GM21515 (cell line): ENCODE results near the gene DYNLT2B.
"Not testable (repeated sequence)": the region's sequence is repeated elsewhere in the genome, so short reads cannot be mapped to it uniquely, and the experiment has no call there.

Source experiments
- ATAC-seq: cut with Tn5 transposase; IDR thresholded peaks from one replicate; pipeline ENCODE4 v1.9.1; 2021; ENCODE audit not compliant: unreplicated experiment

Gene DYNLT2B

DNA sequence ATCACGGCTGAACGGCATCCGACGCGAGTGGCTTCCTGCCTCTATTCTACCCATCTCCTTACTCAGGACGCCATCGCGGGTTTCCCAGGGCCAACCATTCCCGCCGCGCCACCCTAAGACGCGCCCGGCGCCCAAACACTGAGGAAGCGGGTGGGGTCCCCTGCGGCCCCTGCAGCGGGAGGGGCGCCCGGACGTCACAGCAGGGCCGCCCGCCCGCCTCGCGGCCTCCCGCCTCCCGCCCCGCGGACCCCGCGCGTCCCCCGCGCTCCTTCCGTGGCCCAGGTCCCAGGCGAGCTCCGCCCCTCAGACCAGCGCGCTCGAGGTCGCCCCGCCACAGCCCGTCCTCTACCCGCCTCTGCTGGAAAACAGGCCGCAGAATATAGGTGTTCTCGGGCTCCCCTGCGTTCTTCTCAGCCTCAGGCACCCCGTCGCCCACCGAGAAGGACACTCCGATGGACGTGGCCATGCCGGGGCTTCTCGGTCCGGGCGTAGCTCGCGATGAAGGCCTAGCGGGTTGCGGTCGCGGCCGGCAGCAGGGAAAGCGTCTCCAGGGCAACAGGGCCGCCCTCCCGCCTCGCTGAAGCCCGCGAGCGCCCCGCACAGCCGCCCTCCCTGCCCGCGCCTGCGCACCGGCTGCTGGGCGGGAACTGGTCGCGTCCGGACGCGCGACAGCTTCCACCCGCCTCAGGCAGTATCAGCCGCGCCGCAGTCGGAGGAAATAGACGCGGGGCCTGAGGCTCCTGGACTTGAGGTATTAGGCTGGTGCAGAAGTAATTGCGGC, at the start of gene DYNLT2B:
Gene DYNLT2B (minus strand): TSS at position 554 of the 781 bp plus-strand sequence. CDS start 88 bp downstream, at position 466.
- peak; percentile 85 for ATAC-seq

DNA sequence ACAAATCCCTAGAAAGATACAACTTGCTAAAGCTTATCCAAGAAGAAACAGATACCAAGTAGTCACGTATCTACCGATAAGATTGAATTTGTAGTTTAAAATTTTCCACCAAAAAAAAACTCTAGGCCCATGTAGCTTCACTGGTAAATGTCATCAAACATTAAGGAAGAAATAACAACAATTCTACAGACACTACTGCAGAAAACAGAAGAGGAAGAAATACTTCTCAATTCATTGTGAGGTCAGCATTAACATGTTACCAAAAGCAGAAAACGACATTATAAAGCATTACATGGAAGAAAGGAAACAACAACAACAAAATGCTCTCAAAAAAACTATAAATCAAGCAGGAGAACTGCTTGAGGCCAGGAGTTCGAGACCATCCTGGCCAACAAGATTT, 47.7 kb upstream of the DYNLT2B start:
- no peak for ATAC-seq

DNA sequence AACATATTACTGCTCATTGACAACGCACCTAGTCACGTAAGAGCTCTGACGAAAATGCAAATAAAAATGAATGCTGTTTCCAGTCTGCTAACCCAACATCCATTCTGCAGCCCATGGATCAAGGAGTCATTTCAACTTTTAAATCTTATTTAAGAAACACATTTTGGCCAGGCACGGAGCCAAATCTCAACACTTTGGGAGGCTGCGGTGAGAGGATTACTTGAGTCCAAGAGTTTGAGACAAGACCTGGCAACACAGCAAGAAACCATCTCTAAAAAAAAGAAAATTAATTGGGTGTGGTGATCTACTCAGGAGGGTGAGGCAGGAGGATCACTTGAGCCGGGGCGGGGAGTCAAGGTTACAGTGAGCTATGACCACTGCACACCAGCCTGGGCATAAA, 42.5 kb upstream of the DYNLT2B start:
- no peak for ATAC-seq

DNA sequence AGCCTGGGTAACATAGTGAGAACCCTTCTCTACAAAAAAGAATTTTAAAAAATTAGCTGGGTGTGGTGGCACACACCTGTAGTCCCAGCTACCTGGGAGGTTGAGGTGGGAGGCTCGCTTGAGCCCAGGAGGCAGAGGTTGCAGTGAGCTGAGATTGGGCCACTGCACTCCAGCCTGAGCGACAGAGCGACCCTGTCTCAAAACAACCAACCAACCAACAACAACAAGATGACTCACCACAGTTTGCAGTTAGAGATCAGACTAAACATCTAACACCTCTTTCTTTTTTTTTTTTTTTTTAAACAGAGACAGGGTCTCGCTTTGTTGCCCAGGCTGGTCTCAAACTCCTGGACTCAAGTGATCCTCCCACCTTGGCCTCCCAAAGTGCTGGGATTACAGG, 40.5 kb upstream of the DYNLT2B start:
- ATAC-seq, result not testable (repeated sequence)

DNA sequence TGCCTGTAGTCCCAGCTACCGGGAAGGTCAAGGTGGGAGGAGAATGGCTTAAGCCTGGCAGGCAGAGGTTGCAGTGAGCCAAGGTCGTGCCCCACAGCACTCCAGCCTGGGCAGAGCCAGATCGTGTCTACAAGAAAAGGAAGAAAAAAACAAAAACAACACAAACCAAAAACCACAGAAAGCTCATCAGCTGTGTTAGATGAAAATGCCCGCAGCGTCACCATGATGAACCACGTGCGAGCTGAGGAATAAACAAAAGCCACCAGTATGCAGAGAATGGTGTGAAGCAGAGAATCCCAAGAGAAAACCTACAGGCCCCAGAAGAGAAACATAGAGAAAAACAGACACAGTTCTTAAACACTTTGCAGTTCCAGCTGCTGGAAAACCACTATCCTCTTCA, 39.9 kb upstream of the DYNLT2B start:
- ATAC-seq, result no peak

DNA sequence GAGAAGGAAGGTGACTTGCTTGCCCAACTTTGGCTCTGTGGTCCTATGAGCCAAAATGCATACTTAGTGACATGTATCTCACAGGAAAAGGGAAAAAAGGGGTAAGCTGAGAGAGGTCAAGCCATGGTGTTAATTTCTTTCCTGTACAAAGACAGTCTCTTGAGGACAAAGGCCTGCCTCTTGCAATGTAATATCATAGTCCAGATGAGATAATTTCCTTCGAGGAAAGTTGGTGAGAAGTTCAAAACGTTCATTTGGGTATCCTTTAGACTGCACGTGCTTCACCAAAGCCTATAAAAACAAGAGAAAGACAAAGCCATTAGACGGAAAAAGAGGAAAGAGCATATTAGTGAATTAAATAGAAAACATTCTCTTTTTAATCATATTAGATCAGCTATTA, 38.5 kb upstream of the DYNLT2B start:
- ATAC-seq, result no peak

DNA sequence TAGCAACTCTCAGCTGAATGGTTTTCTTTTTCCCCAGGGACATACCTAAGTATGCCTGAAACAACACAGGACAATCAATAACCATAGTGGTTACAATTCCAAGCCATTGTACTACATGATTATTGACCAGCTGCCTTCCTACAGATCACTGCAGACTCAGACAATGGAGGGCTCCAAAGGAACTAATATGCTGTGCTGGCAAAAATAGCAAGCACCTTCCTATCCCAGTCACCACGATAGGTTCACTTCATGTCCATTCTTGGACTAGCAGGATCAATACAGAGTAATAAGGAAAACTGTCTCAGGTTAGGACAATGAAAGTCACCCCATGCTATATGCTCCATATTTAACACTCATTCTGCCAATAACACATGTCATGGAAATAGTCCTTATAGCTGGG, 37.6 kb upstream of the DYNLT2B start:
- ATAC-seq, result no peak

DNA sequence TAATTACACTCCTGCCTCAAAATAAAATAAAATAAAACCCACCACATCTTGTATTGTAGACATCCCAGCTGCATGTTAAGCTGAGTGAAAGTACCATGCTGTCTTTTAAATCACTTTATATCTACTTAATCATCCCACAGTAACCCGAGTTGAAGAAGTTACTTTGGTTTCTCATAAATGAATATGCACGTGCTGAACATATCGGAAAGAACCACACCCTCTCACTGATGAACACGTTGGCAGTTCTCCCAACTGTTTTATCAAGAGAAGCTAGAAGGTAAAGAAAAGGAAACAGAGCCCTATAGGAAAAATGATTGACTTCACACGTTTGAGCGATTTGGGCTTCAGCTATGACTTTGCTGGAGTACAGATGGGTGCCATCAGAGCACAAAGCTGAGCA, 36.1 kb upstream of the DYNLT2B start:
- ATAC-seq, result no peak

DNA sequence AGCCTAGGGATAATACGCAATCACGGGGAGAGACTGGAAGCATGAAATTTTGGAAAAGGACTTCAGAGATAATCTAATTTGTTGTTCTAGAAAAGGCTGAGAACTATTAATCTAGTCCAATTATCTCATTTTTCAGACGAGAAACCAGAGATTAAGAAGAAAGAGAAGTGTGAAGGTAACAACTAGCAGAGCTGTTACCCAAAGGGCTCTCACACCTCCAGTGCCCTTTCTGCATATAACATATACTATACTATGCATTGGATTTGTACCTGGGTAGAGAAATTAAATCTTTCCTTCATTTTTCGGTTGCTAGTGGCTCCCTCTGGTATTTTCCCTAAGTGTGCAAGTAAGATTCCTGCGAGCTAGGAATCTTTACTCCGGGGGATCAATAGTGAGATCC, 33.5 kb upstream of the DYNLT2B start:
- no peak for ATAC-seq

DNA sequence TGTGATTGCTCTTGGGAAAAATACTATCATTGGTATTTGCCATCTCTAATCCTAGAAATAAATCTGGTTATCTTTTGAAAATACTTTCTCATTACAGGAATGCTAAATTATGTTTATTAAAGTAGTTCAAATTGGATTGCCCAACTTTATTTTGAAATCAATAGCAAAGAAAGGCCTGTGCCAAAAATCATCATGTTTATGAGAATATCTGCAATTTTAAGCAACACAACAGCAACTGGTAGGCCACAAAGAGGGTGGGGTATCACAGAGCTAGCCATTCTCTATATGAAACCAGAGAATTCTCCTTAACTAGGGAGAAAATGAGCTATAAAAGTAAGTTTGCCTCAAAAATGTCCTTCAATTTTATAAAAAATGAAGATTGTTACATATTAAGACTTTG, 32.0 kb upstream of the DYNLT2B start:
- no peak for ATAC-seq

DNA sequence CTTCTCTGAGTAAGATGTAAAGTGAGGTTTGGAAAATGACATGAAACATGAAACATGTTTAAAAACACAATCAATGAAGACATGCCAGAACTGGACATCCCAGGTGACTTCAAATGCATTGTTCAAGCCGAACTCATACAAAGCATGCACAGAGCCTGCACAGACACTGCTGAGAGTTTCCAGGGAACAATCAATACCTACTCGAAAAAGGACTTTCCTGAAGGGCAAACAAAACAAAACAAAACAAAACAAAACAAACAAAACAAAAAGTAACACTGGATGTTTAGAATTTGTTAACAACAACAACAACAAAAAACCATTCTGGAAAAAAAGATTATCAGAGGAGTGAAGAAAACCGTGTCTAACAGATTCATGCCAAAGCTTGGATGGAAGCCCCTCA, 30.7 kb upstream of the DYNLT2B start:
- ATAC-seq, result no peak

DNA sequence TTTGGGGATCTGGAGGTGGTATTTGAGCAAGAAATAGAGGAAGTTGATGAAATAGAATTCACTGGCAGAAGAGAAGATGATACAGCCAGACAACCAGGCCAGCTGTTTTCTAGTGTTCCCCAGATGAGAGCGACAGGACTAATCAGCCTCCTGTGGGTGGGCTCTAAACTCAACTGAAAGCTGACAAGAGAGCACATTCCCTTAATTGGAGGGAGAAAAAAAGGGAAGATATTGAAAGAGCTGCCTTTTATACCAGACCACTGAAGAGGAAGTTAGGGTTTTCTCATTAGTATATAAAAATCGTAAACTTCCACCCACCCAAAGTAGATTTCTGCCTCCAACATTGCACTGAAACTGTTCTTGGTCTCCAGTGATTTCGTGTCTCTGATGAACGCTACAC, 26.6 kb upstream of the DYNLT2B start:
- no peak for ATAC-seq

DNA sequence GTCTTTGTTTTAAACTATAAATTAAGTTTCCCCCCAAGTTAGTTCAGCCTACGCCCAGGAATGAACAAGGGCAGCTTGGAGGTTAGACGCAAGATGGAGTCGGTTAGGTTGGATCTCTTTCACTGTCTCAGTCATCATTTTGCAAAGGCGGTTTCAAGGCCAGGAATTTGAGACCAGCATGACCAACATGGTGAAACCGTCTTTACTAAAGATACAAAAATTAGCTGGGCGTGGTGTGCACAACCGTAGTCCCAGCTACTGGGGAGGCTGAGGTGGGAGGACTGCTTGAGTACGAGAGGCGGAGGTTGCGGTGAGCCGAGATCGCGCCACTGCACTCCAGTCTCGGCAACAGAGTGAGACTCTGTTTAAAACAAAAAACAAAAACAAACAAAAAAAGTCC, 25.9 kb upstream of the DYNLT2B start:
- not testable (repeated sequence) for ATAC-seq

DNA sequence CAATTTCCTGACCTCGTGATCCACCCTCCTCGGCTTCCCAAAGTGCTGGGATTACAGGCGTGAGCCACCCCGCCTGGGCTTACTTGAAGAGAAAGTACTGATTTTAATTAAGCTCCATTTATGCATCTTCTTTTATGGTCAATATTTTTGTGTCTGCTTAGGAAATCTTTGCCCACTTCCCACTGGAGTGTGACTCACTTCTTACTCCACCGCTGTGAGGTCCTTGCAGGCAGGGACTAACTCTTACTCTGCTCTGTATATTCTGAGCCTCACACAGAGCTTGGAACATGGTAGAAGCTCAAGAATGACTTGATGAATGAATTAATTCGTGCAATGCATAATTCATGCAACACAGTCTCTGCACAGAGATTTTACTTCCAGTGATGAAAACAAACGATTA, 23.1 kb upstream of the DYNLT2B start:
- ATAC-seq, result no peak

DNA sequence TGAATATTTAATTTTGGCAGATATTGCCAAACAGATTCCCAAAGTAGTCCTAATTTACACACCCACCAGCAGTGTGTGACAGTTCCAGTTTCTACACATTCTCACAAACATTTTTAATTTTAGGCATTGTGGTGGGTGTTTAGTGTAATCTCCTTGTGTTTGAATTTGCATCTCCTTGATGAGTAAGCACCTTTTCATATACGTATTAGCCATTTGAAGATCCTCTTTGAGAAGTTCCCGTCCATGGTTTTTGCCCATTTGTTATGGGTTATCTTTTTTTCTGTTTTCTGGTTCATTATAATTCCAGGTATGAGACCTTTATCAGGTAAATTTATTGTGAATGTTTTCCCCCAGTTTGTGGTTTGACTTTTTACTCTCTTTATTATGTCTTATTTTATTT, 22.4 kb upstream of the DYNLT2B start:
- ATAC-seq, result no peak

DNA sequence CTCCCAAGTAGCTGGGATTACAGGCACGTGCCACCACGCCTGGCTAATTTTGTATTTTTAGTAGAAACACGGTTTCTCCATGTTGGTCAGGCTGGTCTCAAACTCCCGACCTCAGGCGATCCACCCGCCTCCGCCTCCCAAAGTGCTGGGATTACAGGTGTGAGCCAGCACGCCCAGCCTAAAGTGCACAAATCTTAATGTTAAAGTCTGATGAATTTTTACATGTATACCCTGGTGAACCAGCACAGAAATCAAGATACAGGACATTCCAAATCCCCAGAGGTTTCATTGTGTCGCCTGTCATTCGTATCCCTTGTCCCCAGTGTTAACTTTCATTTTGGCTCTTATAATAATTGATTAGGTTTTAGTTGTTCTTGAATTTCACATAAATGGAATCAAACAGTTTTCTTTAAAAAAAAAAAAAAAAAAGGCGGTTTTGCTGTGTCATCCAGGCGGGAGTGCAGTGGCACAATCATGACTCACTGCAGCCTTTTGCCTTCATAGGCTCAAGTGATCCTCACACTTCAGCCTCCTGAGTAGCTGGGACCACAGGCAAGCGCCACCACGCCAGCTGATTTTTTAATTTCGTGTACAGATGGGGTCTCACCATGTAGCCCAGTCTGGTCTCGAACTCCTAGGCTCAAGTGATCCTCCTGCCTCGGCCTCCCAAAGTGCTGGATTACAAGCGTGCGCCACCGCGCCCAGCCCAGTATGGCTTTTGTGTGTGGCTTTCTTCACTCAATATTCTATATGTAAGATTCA, 21.6 kb upstream of the DYNLT2B start:
- ATAC-seq, result no peak

DNA sequence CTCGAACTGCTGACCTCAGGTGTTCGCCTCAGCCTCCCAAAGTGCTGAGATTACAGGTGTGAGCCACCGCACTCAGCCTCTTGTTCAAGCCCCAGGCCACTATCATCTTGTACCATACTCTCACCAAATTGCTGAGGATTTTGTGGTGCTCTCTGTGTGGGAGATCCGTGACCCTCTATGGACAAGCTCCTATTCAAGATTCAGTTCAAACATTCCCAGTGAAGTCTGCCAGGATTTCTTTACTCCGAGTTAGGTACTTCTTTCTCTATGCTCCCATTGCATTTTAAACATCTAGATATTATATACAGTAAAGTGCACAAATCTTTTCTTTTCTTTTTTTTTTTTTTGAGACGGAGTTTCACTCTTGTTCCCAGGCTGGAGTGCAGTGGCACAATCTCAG, 21.0 kb upstream of the DYNLT2B start:
- no peak for ATAC-seq

DNA sequence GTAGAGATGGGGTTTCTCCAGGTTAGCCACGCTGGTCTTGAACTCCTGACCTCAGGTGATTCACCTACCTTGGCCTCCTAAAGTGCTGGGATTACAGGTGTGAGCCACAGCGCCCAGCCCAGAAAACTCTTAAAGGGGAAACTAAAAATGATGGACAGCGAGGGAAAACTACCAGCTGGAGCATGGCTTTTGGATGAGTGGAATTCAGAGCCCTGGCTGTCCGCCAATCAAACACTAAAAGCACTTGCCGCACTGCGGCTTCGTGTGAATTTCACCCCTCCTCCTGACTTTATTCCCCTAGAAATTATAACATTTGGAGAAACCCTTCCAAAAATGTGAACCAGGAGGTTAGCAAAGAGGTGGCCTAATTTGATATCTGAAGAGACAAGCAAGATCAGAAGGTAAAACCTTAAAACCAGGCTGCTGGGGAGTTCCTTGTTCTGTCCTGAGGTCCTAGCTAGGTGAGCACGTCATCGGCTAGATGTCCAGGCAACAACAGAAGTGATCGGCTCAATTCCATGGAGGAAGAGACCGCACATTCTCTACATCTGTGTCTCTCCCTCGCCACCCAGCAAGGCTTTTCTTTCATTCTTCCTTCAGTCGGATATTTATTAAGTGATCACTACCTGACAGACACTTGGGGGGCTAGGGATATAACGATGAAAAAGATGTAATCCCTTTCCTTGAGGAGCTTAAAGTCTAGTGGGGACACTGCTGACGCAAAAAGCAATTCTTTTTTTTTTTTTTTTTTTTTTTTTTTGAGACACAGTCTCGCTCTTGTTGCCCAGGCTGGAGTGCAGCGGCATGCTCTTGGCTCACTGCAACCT, 18.5 kb upstream of the DYNLT2B start:
- ATAC-seq, result no peak

DNA sequence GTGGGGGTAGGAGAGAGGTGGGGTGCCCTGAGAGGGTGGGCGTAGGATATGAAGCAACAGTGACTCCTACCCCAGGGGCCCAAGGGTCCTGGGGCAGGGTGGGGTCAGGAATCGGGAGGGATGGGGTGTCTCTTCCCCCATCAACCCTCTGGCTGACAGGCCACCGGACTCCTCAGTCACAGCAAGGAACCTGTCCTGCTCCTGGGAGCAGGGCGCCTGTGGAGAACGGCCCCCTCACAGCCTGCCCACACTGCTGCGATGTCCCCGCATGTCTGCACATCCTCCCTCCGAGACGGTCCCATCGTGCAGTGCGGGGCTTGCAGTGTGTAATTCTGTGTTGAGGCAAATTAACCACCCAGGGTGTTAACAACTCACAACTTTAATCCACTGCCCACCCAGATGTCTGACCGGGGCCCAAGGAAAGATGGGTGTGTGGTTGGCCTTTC, 17.5 kb upstream of the DYNLT2B start:
- no peak for ATAC-seq

DNA sequence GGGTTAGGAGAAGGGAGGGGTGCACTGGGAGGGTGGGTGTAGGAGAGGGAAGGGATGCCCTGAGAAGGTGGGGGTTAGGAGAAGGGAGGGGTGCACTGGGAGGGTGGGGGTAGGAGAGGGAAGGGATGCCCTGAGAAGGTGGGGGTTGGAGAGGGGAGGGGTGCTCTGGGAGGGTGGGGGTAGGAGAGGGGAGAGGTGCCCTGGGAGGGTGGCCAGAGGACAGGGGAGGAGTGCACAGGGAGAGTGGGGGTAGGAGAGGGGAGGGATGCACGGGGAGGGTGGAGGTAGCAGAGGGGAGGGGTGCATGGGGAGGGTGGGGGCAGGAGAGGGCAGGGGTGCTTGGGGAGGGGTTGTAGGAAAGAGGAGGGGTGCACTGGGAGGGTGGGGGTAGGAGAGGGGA, 16.9 kb upstream of the DYNLT2B start:
- ATAC-seq, result no peak

DNA sequence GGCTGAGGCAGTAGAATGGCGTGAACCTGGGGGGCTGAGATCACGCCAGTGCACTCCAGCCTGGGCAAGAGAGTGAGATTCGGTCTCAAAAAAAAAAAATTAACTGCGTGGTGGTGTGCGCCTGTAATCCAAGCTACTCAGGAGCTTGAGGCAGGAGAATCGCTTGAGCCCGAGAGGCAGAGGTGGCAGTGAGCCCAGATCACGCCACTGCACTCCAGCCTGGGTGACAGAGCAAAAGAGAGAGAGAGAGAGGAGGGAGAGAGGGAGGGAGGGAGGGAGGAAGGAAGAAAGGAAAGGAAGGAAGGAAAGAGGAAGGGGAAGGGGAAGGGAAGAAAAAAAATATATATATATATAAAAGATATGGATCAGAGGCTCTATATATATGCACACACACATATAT, 14.1 kb upstream of the DYNLT2B start:
- no peak for ATAC-seq

DNA sequence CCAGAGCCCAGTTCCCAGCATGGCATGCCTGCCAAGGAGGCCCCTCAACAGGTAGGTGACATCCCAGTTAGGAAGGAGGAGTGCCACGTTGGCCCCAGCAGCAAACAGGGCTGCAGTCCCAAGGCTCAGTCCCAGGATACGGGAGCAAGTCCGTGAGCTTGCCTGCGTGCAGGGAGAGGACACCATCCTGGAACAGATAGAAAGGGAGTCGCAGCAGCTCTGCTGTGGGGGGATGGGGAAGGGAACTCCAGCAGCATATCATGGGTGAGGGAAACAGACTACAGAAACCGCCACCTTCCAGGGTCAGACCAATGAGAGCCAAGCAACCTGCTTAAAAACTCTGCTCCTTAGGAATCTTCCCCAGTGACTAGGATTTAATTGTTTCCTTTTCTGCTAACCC, 9.4 kb upstream of the DYNLT2B start:
- no peak for ATAC-seq
